ENCODE data around the gene UPF2. TPM values are rescaled to one million over a fixed set of nuclear protein-coding genes. Genes with fewer than 3 reads are reported as not detected.

Gene UPF2
- total and polyA plus RNA-seq, 2 of the 13 experiments (the other 11 are each of a cell fraction or from before 2014, with no cell fraction given) = 6.2 to 14.5 TPM

- TF ChIP-seq, protein P1, sequence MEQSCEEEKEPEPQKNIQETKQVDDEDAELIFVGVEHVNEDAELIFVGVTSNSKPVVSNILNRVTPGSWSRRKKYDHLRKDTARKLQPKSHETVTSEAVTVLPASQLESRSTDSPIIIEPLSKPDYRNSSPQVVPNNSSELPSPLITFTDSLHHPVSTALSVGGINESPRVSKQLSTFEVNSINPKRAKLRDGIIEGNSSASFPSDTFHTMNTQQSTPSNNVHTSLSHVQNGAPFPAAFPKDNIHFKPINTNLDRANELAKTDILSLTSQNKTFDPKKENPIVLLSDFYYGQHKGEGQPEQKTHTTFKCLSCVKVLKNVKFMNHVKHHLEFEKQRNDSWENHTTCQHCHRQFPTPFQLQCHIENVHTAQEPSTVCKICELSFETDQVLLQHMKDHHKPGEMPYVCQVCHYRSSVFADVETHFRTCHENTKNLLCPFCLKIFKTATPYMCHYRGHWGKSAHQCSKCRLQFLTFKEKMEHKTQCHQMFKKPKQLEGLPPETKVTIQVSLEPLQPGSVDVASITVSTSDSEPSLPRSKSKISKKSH (CRISPR knock-in tag; IDR thresholded peaks at IDR 0.05; ENCODE audit: borderline replicate concordance) = no peak
- no peak for TF ChIP-seq ONECUT2 (CRISPR knock-in tag; IDR thresholded peaks at IDR 0.05)
- TF ChIP-seq PCBP2 (optimal IDR thresholded peaks at IDR 0.05; ENCODE audit: low read depth, low read length, poor library complexity, severe bottlenecking) = no peak
- TF ChIP-seq PHB2 (IDR thresholded peaks at IDR 0.05; ENCODE audit: partially characterized antibody) = no peak
- TF ChIP-seq ZNF646 (CRISPR knock-in tag; IDR thresholded peaks at IDR 0.05) = no peak
- TF ChIP-seq ZSCAN31 (CRISPR knock-in tag; IDR thresholded peaks at IDR 0.05; ENCODE audit: low read depth) = no peak
- TF ChIP-seq DBP (CRISPR knock-in tag; IDR thresholded peaks at IDR 0.05; ENCODE audit: not compliant biosample characterization) = no peak
- TF ChIP-seq ZNF720 (CRISPR knock-in tag; IDR thresholded peaks at IDR 0.05) = no peak
- TF ChIP-seq ZFP62 (CRISPR knock-in tag; IDR thresholded peaks at IDR 0.05) = no peak
- TF ChIP-seq YY1 (IDR thresholded peaks at IDR 0.05; ENCODE audit: insufficient read depth, insufficient replicate concordance, low read depth, low read length) = peak; percentile 77
- peak; percentile 61; the same call in 1 of the 2 replicates for TF ChIP-seq NCOR1 (IDR thresholded peaks at IDR 0.05; ENCODE audit: borderline replicate concordance, low read length)
- no peak for TF ChIP-seq BCL6 (CRISPR knock-in tag; IDR thresholded peaks at IDR 0.05)
- TF ChIP-seq, protein P2, sequence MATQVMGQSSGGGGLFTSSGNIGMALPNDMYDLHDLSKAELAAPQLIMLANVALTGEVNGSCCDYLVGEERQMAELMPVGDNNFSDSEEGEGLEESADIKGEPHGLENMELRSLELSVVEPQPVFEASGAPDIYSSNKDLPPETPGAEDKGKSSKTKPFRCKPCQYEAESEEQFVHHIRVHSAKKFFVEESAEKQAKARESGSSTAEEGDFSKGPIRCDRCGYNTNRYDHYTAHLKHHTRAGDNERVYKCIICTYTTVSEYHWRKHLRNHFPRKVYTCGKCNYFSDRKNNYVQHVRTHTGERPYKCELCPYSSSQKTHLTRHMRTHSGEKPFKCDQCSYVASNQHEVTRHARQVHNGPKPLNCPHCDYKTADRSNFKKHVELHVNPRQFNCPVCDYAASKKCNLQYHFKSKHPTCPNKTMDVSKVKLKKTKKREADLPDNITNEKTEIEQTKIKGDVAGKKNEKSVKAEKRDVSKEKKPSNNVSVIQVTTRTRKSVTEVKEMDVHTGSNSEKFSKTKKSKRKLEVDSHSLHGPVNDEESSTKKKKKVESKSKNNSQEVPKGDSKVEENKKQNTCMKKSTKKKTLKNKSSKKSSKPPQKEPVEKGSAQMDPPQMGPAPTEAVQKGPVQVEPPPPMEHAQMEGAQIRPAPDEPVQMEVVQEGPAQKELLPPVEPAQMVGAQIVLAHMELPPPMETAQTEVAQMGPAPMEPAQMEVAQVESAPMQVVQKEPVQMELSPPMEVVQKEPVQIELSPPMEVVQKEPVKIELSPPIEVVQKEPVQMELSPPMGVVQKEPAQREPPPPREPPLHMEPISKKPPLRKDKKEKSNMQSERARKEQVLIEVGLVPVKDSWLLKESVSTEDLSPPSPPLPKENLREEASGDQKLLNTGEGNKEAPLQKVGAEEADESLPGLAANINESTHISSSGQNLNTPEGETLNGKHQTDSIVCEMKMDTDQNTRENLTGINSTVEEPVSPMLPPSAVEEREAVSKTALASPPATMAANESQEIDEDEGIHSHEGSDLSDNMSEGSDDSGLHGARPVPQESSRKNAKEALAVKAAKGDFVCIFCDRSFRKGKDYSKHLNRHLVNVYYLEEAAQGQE (IDR thresholded peaks at IDR 0.05; ENCODE audit: borderline replicate concordance in 1 of 2, low read depth in 1 of 2, low read length in 2 of 2) = peak in 1 of 2 experiments; percentile 21; a peak in 1 of 4 replicates
- no peak for TF ChIP-seq ZKSCAN8 (CRISPR knock-in tag; IDR thresholded peaks at IDR 0.05; ENCODE audit: borderline replicate concordance)
Observed at GRCh38 chr10:12042797-12043651, at the start of gene UPF2 (continued).
